ENCODE measurements around the gene WWC2. TPM values are rescaled to one million over a fixed set of nuclear protein-coding genes. Genes with fewer than 3 reads are reported as not detected.
"Not testable (repeated sequence)": the region's sequence is repeated elsewhere in the genome, so short reads cannot be mapped to it uniquely, and the experiment has no call there.

WWC2 gene
- total and polyA plus RNA-seq, 3 experiments from 2014 or later: 0.80 to 1.7 (median 0.85) TPM

- CTCF ChIA-PET: no interaction called here
- Histone ChIP-seq H3K36me3 (ENCODE audit: insufficient read depth, low read length) (no peaks in the 10 kb centered on the region), H3K27ac (ENCODE audit: low read depth, low read length) (no peak overlapping the region), H3K9me3 (ENCODE audit: low read length) (no peaks in the 10 kb centered on the region), H3K4me3 (ENCODE audit: low read length) (no peak overlapping the region), H3K27me3 (ENCODE audit: insufficient read depth, low read length, poor library complexity, severe bottlenecking) (no peaks in the 10 kb centered on the region), H3K4me1 (ENCODE audit: insufficient read depth, low read length) (no peaks in the 10 kb centered on the region)
- Mint-ChIP-seq H3K27ac (no peak overlapping the region), H3K36me3 (no peaks in the 10 kb centered on the region), H3K4me1 (peaks cover 0 to 4% (median 0%) of the 10 kb centered on the region in 3 donors), H3K9me3 (no peaks in the 10 kb centered on the region), H3K27me3 (peaks cover 0 to 4% of the 10 kb centered on the region in 2 donors), H3K4me3 (no peak overlapping the region)
- POLR2A ChIA-PET: no interaction called here
- DNase-seq: no peak
These were observed 48.9 kb downstream of the WWC2 start for GRCh38 chr4:183147983-183148382.

DNA sequence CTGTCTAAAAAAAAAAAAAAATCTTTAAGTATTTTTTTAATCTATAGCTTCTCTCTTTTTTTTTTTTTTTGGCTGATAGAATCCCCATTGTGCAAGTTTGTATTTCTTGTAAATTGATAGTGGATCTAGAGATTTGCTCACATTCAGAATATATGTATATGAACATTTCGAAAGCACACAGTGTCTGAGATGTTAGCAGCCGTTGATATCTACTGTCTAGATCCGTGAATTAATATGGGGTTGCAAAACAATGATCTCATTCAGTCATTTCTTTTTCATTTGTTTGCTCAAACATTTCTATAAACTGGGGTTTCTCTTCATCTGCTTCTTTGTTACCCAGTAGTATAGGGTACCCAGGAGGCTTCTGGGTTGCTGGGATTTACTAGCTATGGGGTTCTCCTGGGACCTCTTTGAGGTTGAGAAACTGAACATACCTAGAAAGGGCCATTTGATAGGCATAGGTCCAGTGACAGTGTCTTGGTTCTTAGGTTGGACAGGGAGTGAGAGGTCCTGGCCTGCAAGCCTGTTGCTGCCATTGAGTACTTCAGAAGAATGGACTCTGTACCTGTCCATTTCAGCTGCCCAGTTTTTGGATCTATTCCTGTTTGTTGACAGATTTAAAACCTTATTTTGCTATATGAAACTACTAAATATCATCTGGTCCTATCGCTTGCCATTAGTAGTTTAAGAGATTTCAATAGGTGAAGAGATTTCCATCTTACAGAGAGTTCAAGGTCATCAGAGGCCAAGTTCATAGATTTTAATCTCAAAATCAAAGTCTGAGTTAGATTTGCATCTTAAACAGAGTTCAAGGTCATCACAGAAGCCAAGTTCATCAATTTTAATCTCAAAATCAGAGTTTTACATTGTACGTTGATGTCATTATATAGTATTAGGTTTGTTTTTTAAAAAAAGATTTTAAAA lies 50.8 kb downstream of the WWC2 start:
- peaks cover 0 to under 1% of the 10 kb centered on the region in 2 donors for H3K27me3 Mint-ChIP-seq
- H3K4me1 Mint-ChIP-seq: no peaks in the 10 kb centered on the region
- Histone ChIP-seq H3K27me3 (ENCODE audit: insufficient read depth, low read length, poor library complexity, severe bottlenecking) (no peaks in the 10 kb centered on the region), H3K4me1 (ENCODE audit: insufficient read depth, low read length) (no peaks in the 10 kb centered on the region), H3K27ac (ENCODE audit: low read depth, low read length) (no peak overlapping the region), H3K36me3 (ENCODE audit: insufficient read depth, low read length) (no peaks in the 10 kb centered on the region), H3K9me3 (ENCODE audit: low read length) (no peaks in the 10 kb centered on the region), H3K4me3 (ENCODE audit: low read length) (no peak overlapping the region)
- no peaks in the 10 kb centered on the region for H3K9me3 Mint-ChIP-seq
- H3K27ac Mint-ChIP-seq: no peak overlapping the region
- H3K36me3 Mint-ChIP-seq: no peaks in the 10 kb centered on the region
- no peak for DNase-seq
- no peak overlapping the region for H3K4me3 Mint-ChIP-seq
- CTCF ChIA-PET: no interaction called here
- POLR2A ChIA-PET: no interaction called here

DNA sequence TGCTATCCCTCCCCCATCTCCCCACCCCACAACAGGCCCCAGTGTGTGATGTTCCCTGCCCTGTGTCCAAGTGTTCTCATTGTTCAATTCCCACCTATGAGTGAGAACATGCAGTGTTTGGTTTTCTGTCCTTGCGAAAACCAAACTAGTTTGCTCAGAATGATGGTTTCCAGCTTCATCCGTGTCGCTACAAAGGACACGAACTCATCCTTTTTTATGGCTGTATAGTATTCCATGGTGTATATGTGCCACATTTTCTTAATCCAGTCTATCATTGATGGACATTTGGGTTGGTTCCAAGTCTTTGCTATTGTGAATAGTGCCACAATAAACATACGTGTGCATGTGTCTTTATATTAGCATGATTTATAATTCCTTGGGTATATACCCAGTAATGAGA lies 51.6 kb downstream of the WWC2 start:
- POLR2A ChIA-PET; H3K27me3 ChIP-seq (ENCODE audit: insufficient read depth, low read length, poor library complexity, severe bottlenecking); CTCF ChIA-PET; H3K9me3 Mint-ChIP-seq; H3K27ac ChIP-seq (ENCODE audit: low read depth, low read length); H3K4me3 ChIP-seq (ENCODE audit: low read length); H3K4me1 ChIP-seq (ENCODE audit: insufficient read depth, low read length); H3K9me3 ChIP-seq (ENCODE audit: low read length); H3K4me3 Mint-ChIP-seq; H3K27ac Mint-ChIP-seq; H3K36me3 ChIP-seq (ENCODE audit: insufficient read depth, low read length); H3K27me3 Mint-ChIP-seq; DNase-seq; H3K4me1 Mint-ChIP-seq; H3K36me3 Mint-ChIP-seq: not testable (repeated sequence)

- H3K4me3 ChIP-seq (ENCODE audit: low read length); CTCF ChIA-PET; H3K4me3 Mint-ChIP-seq; H3K27me3 ChIP-seq (ENCODE audit: insufficient read depth, low read length, poor library complexity, severe bottlenecking); H3K27ac ChIP-seq (ENCODE audit: low read depth, low read length); H3K36me3 ChIP-seq (ENCODE audit: insufficient read depth, low read length); H3K9me3 ChIP-seq (ENCODE audit: low read length); H3K27ac Mint-ChIP-seq; DNase-seq; H3K27me3 Mint-ChIP-seq; H3K4me1 ChIP-seq (ENCODE audit: insufficient read depth, low read length); POLR2A ChIA-PET; H3K4me1 Mint-ChIP-seq; H3K9me3 Mint-ChIP-seq; H3K36me3 Mint-ChIP-seq: not testable (repeated sequence)
These were observed 53.2 kb downstream of the WWC2 start for GRCh38 chr4:183152232-183152631.

GRCh38 chr4:183153190-183153916 lies 54.3 kb downstream of the WWC2 start:
- Mint-ChIP-seq H3K4me1 (no peaks in the 10 kb centered on the region), H3K9me3 (no peaks in the 10 kb centered on the region), H3K36me3 (no peaks in the 10 kb centered on the region), H3K27ac (no peak overlapping the region), H3K27me3 (peaks cover 0 to 9% of the 10 kb centered on the region in 2 donors), H3K4me3 (no peak overlapping the region)
- H3K27me3 ChIP-seq (ENCODE audit: insufficient read depth, low read length, poor library complexity, severe bottlenecking): no peaks in the 10 kb centered on the region
- H3K36me3 ChIP-seq (ENCODE audit: insufficient read depth, low read length): no peaks in the 10 kb centered on the region
- H3K4me1 ChIP-seq (ENCODE audit: insufficient read depth, low read length): no peaks in the 10 kb centered on the region
- ChIA-PET CTCF (no interaction called here), POLR2A (no interaction called here)
- H3K27ac ChIP-seq (ENCODE audit: low read depth, low read length): no peak overlapping the region
- H3K4me3 ChIP-seq (ENCODE audit: low read length): no peak overlapping the region
- DNase-seq: no peak
- no peaks in the 10 kb centered on the region for H3K9me3 ChIP-seq (ENCODE audit: low read length)

DNA sequence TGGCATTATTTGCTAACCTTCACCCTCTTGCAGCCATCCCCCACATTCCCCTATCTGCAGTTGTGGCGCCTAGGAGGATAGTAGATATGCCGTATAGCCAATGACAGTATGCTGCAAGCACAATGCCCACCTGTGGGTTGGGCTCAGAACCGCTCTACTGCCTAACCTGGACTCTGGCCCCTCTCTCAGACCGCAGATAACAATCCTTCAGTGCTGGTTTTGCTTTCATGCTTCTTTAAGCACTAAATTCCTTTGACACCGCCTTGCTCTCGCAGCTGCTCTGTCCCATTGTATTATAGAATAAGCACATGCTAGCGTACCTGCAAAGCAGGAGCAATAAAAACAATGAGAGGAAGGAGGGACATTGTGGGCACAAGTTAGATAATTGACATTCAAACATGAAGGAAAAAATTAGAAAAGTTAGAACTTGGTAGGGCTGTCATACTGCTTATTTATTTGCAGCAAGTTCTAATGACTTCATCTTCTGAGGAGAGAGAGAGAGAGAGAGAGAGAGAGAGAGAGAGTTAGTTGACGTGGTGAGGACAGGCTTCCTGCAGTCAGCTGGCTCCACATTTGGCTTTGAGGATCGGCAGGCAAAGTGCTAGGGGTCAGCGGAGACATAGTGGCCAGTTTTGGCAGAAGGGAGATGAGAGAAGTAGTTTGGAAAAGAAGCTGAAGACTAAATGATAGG lies 55.8 kb downstream of the WWC2 start:
- Histone ChIP-seq H3K27ac (ENCODE audit: low read depth, low read length) (no peak overlapping the region), H3K27me3 (ENCODE audit: insufficient read depth, low read length, poor library complexity, severe bottlenecking) (no peaks in the 10 kb centered on the region), H3K36me3 (ENCODE audit: insufficient read depth, low read length) (no peaks in the 10 kb centered on the region), H3K9me3 (ENCODE audit: low read length) (no peaks in the 10 kb centered on the region), H3K4me1 (ENCODE audit: insufficient read depth, low read length) (no peaks in the 10 kb centered on the region), H3K4me3 (ENCODE audit: low read length) (no peak overlapping the region)
- H3K27me3 Mint-ChIP-seq: peaks cover 0 to 9% of the 10 kb centered on the region in 2 donors
- CTCF ChIA-PET: no interaction called here
- no peaks in the 10 kb centered on the region for H3K4me1 Mint-ChIP-seq
- DNase-seq: no peak
- H3K36me3 Mint-ChIP-seq: no peaks in the 10 kb centered on the region
- POLR2A ChIA-PET: no interaction called here
- no peak overlapping the region for H3K27ac Mint-ChIP-seq
- no peak overlapping the region for H3K4me3 Mint-ChIP-seq
- no peaks in the 10 kb centered on the region for H3K9me3 Mint-ChIP-seq

- no peak for DNase-seq
- Mint-ChIP-seq H3K36me3 (no peaks in the 10 kb centered on the region), H3K4me1 (no peaks in the 10 kb centered on the region), H3K27ac (peak overlapping the region in 1 of 8 donors; percentile 23), H3K9me3 (no peaks in the 10 kb centered on the region), H3K27me3 (peaks cover 0 to 9% of the 10 kb centered on the region in 2 donors), H3K4me3 (no peak overlapping the region)
- Histone ChIP-seq H3K27ac (ENCODE audit: low read depth, low read length) (no peak overlapping the region), H3K9me3 (ENCODE audit: low read length) (no peaks in the 10 kb centered on the region), H3K27me3 (ENCODE audit: insufficient read depth, low read length, poor library complexity, severe bottlenecking) (no peaks in the 10 kb centered on the region), H3K4me1 (ENCODE audit: insufficient read depth, low read length) (no peaks in the 10 kb centered on the region), H3K4me3 (ENCODE audit: low read length) (no peak overlapping the region), H3K36me3 (ENCODE audit: insufficient read depth, low read length) (no peaks in the 10 kb centered on the region)
- ChIA-PET POLR2A (no interaction called here), CTCF (no interaction called here)
These were observed 56.6 kb downstream of the WWC2 start for GRCh38 chr4:183155450-183156184.

DNA sequence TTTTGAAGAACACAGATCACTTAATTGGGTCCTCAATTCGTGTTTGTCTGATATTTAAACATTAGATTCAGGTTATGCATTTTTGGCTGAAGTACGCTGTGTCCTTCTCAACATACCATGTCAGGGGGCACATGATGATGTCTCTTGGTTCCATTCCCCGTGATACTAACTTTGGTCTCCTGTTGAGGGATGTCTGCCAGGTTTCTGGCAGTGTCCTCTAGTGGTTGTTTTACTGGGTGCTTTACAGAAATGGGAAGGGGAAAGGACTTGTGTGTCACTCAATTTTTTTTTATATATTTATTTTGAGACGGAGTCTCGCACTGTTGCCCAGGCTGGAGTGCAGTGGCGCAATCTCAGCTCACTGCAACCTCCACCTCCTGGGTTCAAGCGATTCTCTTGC lies 58.2 kb downstream of the WWC2 start:
- H3K27ac ChIP-seq (ENCODE audit: low read depth, low read length): no peak overlapping the region
- no peaks in the 10 kb centered on the region for H3K27me3 ChIP-seq (ENCODE audit: insufficient read depth, low read length, poor library complexity, severe bottlenecking)
- Mint-ChIP-seq H3K36me3 (no peaks in the 10 kb centered on the region), H3K27ac (no peak overlapping the region), H3K27me3 (peaks cover 0 to 9% of the 10 kb centered on the region in 2 donors), H3K4me1 (no peaks in the 10 kb centered on the region), H3K4me3 (no peak overlapping the region), H3K9me3 (no peaks in the 10 kb centered on the region)
- no peak overlapping the region for H3K4me3 ChIP-seq (ENCODE audit: low read length)
- ChIA-PET CTCF (no interaction called here), POLR2A (no interaction called here)
- H3K4me1 ChIP-seq (ENCODE audit: insufficient read depth, low read length): no peaks in the 10 kb centered on the region
- no peaks in the 10 kb centered on the region for H3K36me3 ChIP-seq (ENCODE audit: insufficient read depth, low read length)
- no peak for DNase-seq
- H3K9me3 ChIP-seq (ENCODE audit: low read length): no peaks in the 10 kb centered on the region

All from CD8-positive, alpha-beta memory T cell (primary cell).